ENCODE measurements around the gene TRIM14.

GRCh38 chr9:98070704-98071103 lies 48.3 kb downstream of the TRIM14 start:
- TF ChIP-seq XRCC5 (optimal IDR thresholded peaks at IDR 0.05; ENCODE audit: low read length) (no peak), THAP11 (CRISPR knock-in tag; IDR thresholded peaks at IDR 0.05) (no peak), ATF4 (CRISPR knock-in tag; IDR thresholded peaks at IDR 0.05) (no peak), MAFK (conservative IDR thresholded peaks at IDR 0.05 in 1 of 2, IDR thresholded peaks at IDR 0.05 in 1 of 2; ENCODE audit: low read length in 2 of 2) (no peak)

Measured in HepG2 (cell line).